ENCODE data around the gene PLEKHH1. TPM values are rescaled to one million over a fixed set of nuclear protein-coding genes. Genes with fewer than 3 reads are reported as not detected.

PLEKHH1 gene
- total RNA-seq, 1 donor from 2014 or later, result 119 TPM

DNA sequence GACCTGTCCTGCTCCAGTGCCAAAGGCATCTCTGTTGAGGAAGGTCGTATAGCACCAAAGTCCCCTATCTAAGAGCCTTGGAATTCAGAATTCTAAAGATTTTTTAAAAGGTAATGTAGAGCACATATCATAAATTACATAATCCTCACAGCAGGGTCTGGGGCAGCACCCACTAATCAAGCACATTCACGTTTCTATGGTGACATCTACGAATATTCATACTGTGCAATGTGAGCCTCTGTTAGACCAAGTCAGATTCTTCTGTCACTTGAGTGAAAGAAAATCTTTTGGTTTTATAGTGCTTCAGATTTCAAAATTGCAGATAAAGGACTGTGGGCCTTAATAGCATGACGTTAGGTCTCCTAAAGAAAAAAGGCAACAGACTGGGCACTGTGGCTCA is 31.4 kb upstream of the PLEKHH1 start:
- DNase-seq (ENCODE audit: low spot score, unreplicated experiment), result no peak
- Mint-ChIP-seq H3K36me3 (ENCODE audit: insufficient read depth) (no peaks in the 10 kb centered on the region), H3K27ac (no peak overlapping the region), H3K9me3 (ENCODE audit: low read depth) (no peaks in the 10 kb centered on the region), H3K4me1 (ENCODE audit: low read depth) (no peaks in the 10 kb centered on the region), H3K4me3 (ENCODE audit: low read depth) (no peak overlapping the region), H3K27me3 (no peaks in the 10 kb centered on the region)
- no peak for TF ChIP-seq CTCF (IDR thresholded peaks at IDR 0.05; ENCODE audit: unreplicated experiment)

DNA sequence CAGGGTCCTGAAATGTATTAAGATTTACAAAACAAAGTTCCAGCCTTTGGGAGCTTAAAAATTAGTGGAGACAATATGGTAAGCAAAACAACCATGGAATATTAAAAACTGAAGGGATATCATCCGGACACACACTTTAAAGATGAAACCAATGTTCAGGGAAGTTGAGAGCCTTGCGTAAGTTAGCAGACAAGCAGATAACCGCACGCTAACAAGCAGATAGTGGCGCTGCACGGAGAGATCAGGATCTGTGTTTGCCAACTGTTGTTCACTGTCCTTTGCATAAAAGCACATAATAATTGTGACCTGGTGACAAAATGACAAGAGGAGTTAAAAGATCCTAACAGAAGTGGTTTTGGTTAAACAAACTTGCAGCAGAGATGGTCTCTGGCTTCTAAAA is 30.2 kb upstream of the PLEKHH1 start:
- no peak overlapping the region for H3K27ac Mint-ChIP-seq
- H3K9me3 Mint-ChIP-seq (ENCODE audit: low read depth), result no peaks in the 10 kb centered on the region
- no peak for DNase-seq (ENCODE audit: low spot score, unreplicated experiment)
- H3K36me3 Mint-ChIP-seq (ENCODE audit: insufficient read depth), result no peaks in the 10 kb centered on the region
- no peak overlapping the region for H3K4me3 Mint-ChIP-seq (ENCODE audit: low read depth)
- H3K4me1 Mint-ChIP-seq (ENCODE audit: low read depth), result no peaks in the 10 kb centered on the region
- no peak for TF ChIP-seq CTCF (IDR thresholded peaks at IDR 0.05; ENCODE audit: unreplicated experiment)
- no peaks in the 10 kb centered on the region for H3K27me3 Mint-ChIP-seq

DNA sequence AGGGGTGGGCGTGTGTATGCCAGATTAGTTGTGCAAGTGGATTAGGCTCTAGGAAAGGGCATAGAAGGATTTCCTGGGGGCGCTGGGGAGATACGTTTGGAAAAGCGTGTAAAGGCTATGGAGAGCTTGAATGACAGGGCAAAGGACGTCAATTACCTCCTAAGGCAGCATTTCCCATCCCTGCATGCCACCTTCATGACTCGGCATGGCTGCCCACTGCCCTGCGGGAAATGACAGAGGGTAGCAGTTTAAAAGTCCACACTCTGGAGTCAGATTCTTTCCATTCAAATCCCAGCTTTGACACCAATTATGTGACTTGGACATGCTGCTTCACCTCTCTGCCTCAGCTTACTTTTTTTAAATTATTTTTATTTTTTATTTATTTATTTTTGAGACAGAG is 29.8 kb upstream of the PLEKHH1 start:
- H3K4me3 Mint-ChIP-seq (ENCODE audit: low read depth), result no peak overlapping the region
- no peaks in the 10 kb centered on the region for H3K36me3 Mint-ChIP-seq (ENCODE audit: insufficient read depth)
- H3K27me3 Mint-ChIP-seq, result no peaks in the 10 kb centered on the region
- no peaks in the 10 kb centered on the region for H3K9me3 Mint-ChIP-seq (ENCODE audit: low read depth)
- H3K4me1 Mint-ChIP-seq (ENCODE audit: low read depth), result no peaks in the 10 kb centered on the region
- H3K27ac Mint-ChIP-seq, result no peak overlapping the region
- no peak for TF ChIP-seq CTCF (IDR thresholded peaks at IDR 0.05; ENCODE audit: unreplicated experiment)
- DNase-seq (ENCODE audit: low spot score, unreplicated experiment), result no peak

- H3K4me1 Mint-ChIP-seq (ENCODE audit: low read depth), result no peaks in the 10 kb centered on the region
- DNase-seq (ENCODE audit: low spot score, unreplicated experiment), result no peak
- no peak for TF ChIP-seq CTCF (IDR thresholded peaks at IDR 0.05; ENCODE audit: unreplicated experiment)
- H3K36me3 Mint-ChIP-seq (ENCODE audit: insufficient read depth), result no peaks in the 10 kb centered on the region
- no peak overlapping the region for H3K4me3 Mint-ChIP-seq (ENCODE audit: low read depth)
- no peaks in the 10 kb centered on the region for H3K9me3 Mint-ChIP-seq (ENCODE audit: low read depth)
- H3K27ac Mint-ChIP-seq, result no peak overlapping the region
- no peaks in the 10 kb centered on the region for H3K27me3 Mint-ChIP-seq
Observed at GRCh38 chr14:67505254-67505653, 27.8 kb upstream of the PLEKHH1 start.

- no peak for TF ChIP-seq CTCF (IDR thresholded peaks at IDR 0.05; ENCODE audit: unreplicated experiment)
- H3K36me3 Mint-ChIP-seq (ENCODE audit: insufficient read depth), result no peaks in the 10 kb centered on the region
- H3K27ac Mint-ChIP-seq, result no peak overlapping the region
- H3K4me1 Mint-ChIP-seq (ENCODE audit: low read depth), result peaks cover 8% of the 10 kb centered on the region
- no peak for DNase-seq (ENCODE audit: low spot score, unreplicated experiment)
- H3K27me3 Mint-ChIP-seq, result peaks cover 5% of the 10 kb centered on the region
- H3K9me3 Mint-ChIP-seq (ENCODE audit: low read depth), result no peaks in the 10 kb centered on the region
- H3K4me3 Mint-ChIP-seq (ENCODE audit: low read depth), result no peak overlapping the region
Observed at GRCh38 chr14:67508956-67509355, 24.1 kb upstream of the PLEKHH1 start.
